Activated naive CD4-positive, alpha-beta T cell treated with anti-CD3 and anti-CD28 coated beads, Interleukin-2, amount 50 U/mL, for 24 hours (primary cell): ENCODE data around the gene FBXO36.
"Not testable (repeated sequence)": the region's sequence is repeated elsewhere in the genome, so short reads cannot be mapped to it uniquely, and the experiment has no call there.

Experiments used
- H3K27ac Mint-ChIP-seq: one replicate; pipeline ENCODE4 v1.8.0; 2021; ENCODE audit warnings: mild to moderate bottlenecking, mixed read lengths
- H3K27me3 Mint-ChIP-seq: one replicate; pipeline ENCODE4 v1.8.0; 2021; ENCODE audit warnings: mixed read lengths
- H3K36me3 Mint-ChIP-seq: one replicate; pipeline ENCODE4 v1.8.0; 2021; ENCODE audit warnings: mixed read lengths
- H3K4me1 Mint-ChIP-seq: one replicate; pipeline ENCODE4 v1.8.0; 2021; ENCODE audit warnings: mixed read lengths
- H3K4me3 Mint-ChIP-seq: one replicate; pipeline ENCODE4 v1.8.0; 2021; ENCODE audit warnings: mild to moderate bottlenecking, mixed read lengths
- H3K9me3 Mint-ChIP-seq: one replicate; pipeline ENCODE4 v1.8.0; 2021; ENCODE audit warnings: mixed read lengths

Gene FBXO36

GRCh38 chr2:229900514-229900913, 21.8 kb upstream of the FBXO36 start:
- not testable (repeated sequence) for H3K4me3 Mint-ChIP-seq, H3K27ac Mint-ChIP-seq

GRCh38 chr2:229901819-229902218, 20.5 kb upstream of the FBXO36 start:
- H3K27me3 Mint-ChIP-seq: no peaks in the 10 kb centered on the region
- H3K36me3 Mint-ChIP-seq: peaks cover 10% of the 10 kb centered on the region
- H3K4me1 Mint-ChIP-seq: peaks cover 69% of the 10 kb centered on the region
- no peak overlapping the region for H3K27ac Mint-ChIP-seq
- no peak overlapping the region for H3K4me3 Mint-ChIP-seq
- H3K9me3 Mint-ChIP-seq: no peaks in the 10 kb centered on the region

More at GRCh38 chr2:229900514-229900913, 21.8 kb upstream of the FBXO36 start:
- not testable (repeated sequence) for H3K36me3 Mint-ChIP-seq, H3K9me3 Mint-ChIP-seq, H3K27me3 Mint-ChIP-seq
- peaks cover 77% of the 10 kb centered on the region for H3K4me1 Mint-ChIP-seq

- Mint-ChIP-seq H3K36me3 (peaks cover 14% of the 10 kb centered on the region), H3K4me1 (peaks cover 64% of the 10 kb centered on the region), H3K27ac (no peak overlapping the region), H3K9me3 (no peaks in the 10 kb centered on the region), H3K4me3 (no peak overlapping the region), H3K27me3 (no peaks in the 10 kb centered on the region)
Observed at GRCh38 chr2:229903037-229903436, 19.3 kb upstream of the FBXO36 start.

GRCh38 chr2:229905601-229906000, 16.7 kb upstream of the FBXO36 start:
- Mint-ChIP-seq H3K36me3 (peaks cover 14% of the 10 kb centered on the region), H3K27ac (no peak overlapping the region), H3K9me3 (no peaks in the 10 kb centered on the region), H3K4me3 (no peak overlapping the region), H3K4me1 (peaks cover 53% of the 10 kb centered on the region), H3K27me3 (no peaks in the 10 kb centered on the region)

GRCh38 chr2:229909090-229909489, 13.2 kb upstream of the FBXO36 start:
- peaks cover 5% of the 10 kb centered on the region for H3K36me3 Mint-ChIP-seq
- H3K4me3 Mint-ChIP-seq: no peak overlapping the region
- H3K27ac Mint-ChIP-seq: no peak overlapping the region
- no peaks in the 10 kb centered on the region for H3K27me3 Mint-ChIP-seq
- H3K4me1 Mint-ChIP-seq: peaks cover 57% of the 10 kb centered on the region
- no peaks in the 10 kb centered on the region for H3K9me3 Mint-ChIP-seq

- Mint-ChIP-seq H3K4me1 (peaks cover 60% of the 10 kb centered on the region), H3K27ac (peak overlapping the region; percentile 60), H3K9me3 (no peaks in the 10 kb centered on the region), H3K36me3 (peaks cover 5% of the 10 kb centered on the region), H3K4me3 (peak overlapping the region; percentile 39), H3K27me3 (no peaks in the 10 kb centered on the region)
Observed at GRCh38 chr2:229910147-229910831, 12.0 kb upstream of the FBXO36 start.

- no peaks in the 10 kb centered on the region for H3K9me3 Mint-ChIP-seq
- H3K27ac Mint-ChIP-seq: peak overlapping the region; percentile 60
- H3K36me3 Mint-ChIP-seq: peaks cover 5% of the 10 kb centered on the region
- H3K27me3 Mint-ChIP-seq: no peaks in the 10 kb centered on the region
- H3K4me3 Mint-ChIP-seq: peak overlapping the region; percentile 16
- H3K4me1 Mint-ChIP-seq: peaks cover 60% of the 10 kb centered on the region
Observed at GRCh38 chr2:229910832-229911412, 11.4 kb upstream of the FBXO36 start.

- Mint-ChIP-seq H3K4me3 (peak overlapping the region; percentile 27), H3K27me3 (no peaks in the 10 kb centered on the region), H3K4me1 (peaks cover 79% of the 10 kb centered on the region), H3K36me3 (peaks cover 8% of the 10 kb centered on the region), H3K27ac (peak overlapping the region; percentile 37), H3K9me3 (no peaks in the 10 kb centered on the region)
Observed at GRCh38 chr2:229914171-229914570, 8.1 kb upstream of the FBXO36 start.

- H3K4me1 Mint-ChIP-seq: peaks cover 63% of the 10 kb centered on the region
- H3K4me3 Mint-ChIP-seq: no peak overlapping the region
- H3K27ac Mint-ChIP-seq: no peak overlapping the region
- H3K36me3 Mint-ChIP-seq: peaks cover 8% of the 10 kb centered on the region
- H3K27me3 Mint-ChIP-seq: no peaks in the 10 kb centered on the region
- no peaks in the 10 kb centered on the region for H3K9me3 Mint-ChIP-seq
Observed at GRCh38 chr2:229917793-229918192, 4.5 kb upstream of the FBXO36 start.

GRCh38 chr2:229920011-229920641, 2.2 kb upstream of the FBXO36 start:
- H3K9me3 Mint-ChIP-seq: no peaks in the 10 kb centered on the region
- peak overlapping the region; percentile 90 for H3K4me3 Mint-ChIP-seq
- peak overlapping the region; percentile 93 for H3K27ac Mint-ChIP-seq
- peaks cover 52% of the 10 kb centered on the region for H3K4me1 Mint-ChIP-seq
- peaks cover 8% of the 10 kb centered on the region for H3K36me3 Mint-ChIP-seq
- no peaks in the 10 kb centered on the region for H3K27me3 Mint-ChIP-seq

- Mint-ChIP-seq H3K36me3 (peaks cover 8% of the 10 kb centered on the region), H3K4me3 (peak overlapping the region; percentile 97), H3K27ac (peak overlapping the region; percentile 93), H3K27me3 (no peaks in the 10 kb centered on the region), H3K4me1 (peaks cover 48% of the 10 kb centered on the region), H3K9me3 (no peaks in the 10 kb centered on the region)
Observed at GRCh38 chr2:229921101-229921891, 1.0 kb upstream of the FBXO36 start.

GRCh38 chr2:229921892-229922448, 333 bp upstream of the FBXO36 start, which contains the start of gene TRIP12:
TRIP12 (minus strand) TSS chr2:229922009; CDS start chr2:229880079, 41,930 bp downstream.
- no peaks in the 10 kb centered on the region for H3K9me3 Mint-ChIP-seq
- H3K27me3 Mint-ChIP-seq: no peaks in the 10 kb centered on the region
- H3K4me3 Mint-ChIP-seq: peak within 1 kb of the TSS; percentile 97
- H3K4me1 Mint-ChIP-seq: peaks cover 42% of the 10 kb centered on the region
- peak within 1 kb of the TSS; percentile 99 for H3K27ac Mint-ChIP-seq
- peaks cover 5% of the 10 kb centered on the region for H3K36me3 Mint-ChIP-seq

- not testable (repeated sequence) for H3K27ac Mint-ChIP-seq, H3K9me3 Mint-ChIP-seq, H3K36me3 Mint-ChIP-seq, H3K27me3 Mint-ChIP-seq
- Mint-ChIP-seq H3K4me1 (peaks cover 32% of the 10 kb centered on the region), H3K4me3 (peak overlapping the region; percentile 15)
Observed at GRCh38 chr2:229924541-229924940, 2.2 kb downstream of the FBXO36 start.

- Mint-ChIP-seq H3K9me3 (no peaks in the 10 kb centered on the region), H3K4me3 (no peak overlapping the region), H3K36me3 (no peaks in the 10 kb centered on the region), H3K27ac (no peak overlapping the region), H3K27me3 (no peaks in the 10 kb centered on the region), H3K4me1 (peaks cover 26% of the 10 kb centered on the region)
Observed at GRCh38 chr2:229925201-229925600, 2.9 kb downstream of the FBXO36 start.

- no peak overlapping the region for H3K27ac Mint-ChIP-seq
- H3K36me3 Mint-ChIP-seq: no peaks in the 10 kb centered on the region
- H3K4me3 Mint-ChIP-seq: no peak overlapping the region
- H3K27me3 Mint-ChIP-seq: no peaks in the 10 kb centered on the region
- peaks cover 25% of the 10 kb centered on the region for H3K4me1 Mint-ChIP-seq
- no peaks in the 10 kb centered on the region for H3K9me3 Mint-ChIP-seq
Observed at GRCh38 chr2:229927817-229928321, 5.6 kb downstream of the FBXO36 start.
